BJ (cell line): ENCODE data around the gene MKRN2. TPM values are rescaled to one million over a fixed set of nuclear protein-coding genes. Genes with fewer than 3 reads are reported as not detected.

Source experiments
- CTCF ChIA-PET: fragments of 350-600 bp; formaldehyde crosslinking; extraction: SDS; loops from one replicate; lab custom pipeline; 2021; ENCODE audit warnings: antibody characterized with exemption, inconsistent platforms; lab: Yijun Ruan, JAX
- POLR2A ChIA-PET: fragments of 300-600 bp; sonication (Branson Sonifier 250); formaldehyde crosslinking; extraction: SDS; loops from one replicate; lab custom pipeline; 2021; ENCODE audit warnings: antibody characterized with exemption; lab: Charles Lee
- DNase-seq: peaks from one replicate; pipeline ENCODE4 v3.0.0-alpha.2; 2011; ENCODE audit warnings: low read depth
- H3K27me3 ChIP-seq: 2 replicates; pipeline ENCODE4 v1.6.0; 2011; ENCODE audit warnings: low read length; ENCODE audit not compliant: control insufficient read depth, insufficient read depth
- H3K36me3 ChIP-seq: 2 replicates; pipeline ENCODE4 v1.5.1; 2011; ENCODE audit warnings: low read length; ENCODE audit not compliant: control insufficient read depth, insufficient read depth
- H3K4me3 ChIP-seq: 2 replicates; pipeline ENCODE4 v1.5.1; 2011; ENCODE audit warnings: low read depth, mild to moderate bottlenecking, control low read depth, low read length
- polyA plus RNA-seq: library from polyadenylated mRNA; depleted of rRNA; stranded (reverse); fragments of >200 nt; gene quantifications from 2 replicates; pipeline ENCODE4 v1.2.3, GENCODE V29; 2011
- TF ChIP-seq, protein P1 (sequence below): IDR thresholded peaks from 2 replicates; pipeline ENCODE4 v1.5.1; 2011; ENCODE audit warnings: low read depth, mild to moderate bottlenecking, control low read depth, inconsistent platforms, low read length, moderate library complexity; ENCODE audit not compliant: insufficient read depth

The MKRN2 gene
- polyA plus RNA-seq, 1 experiment = 56.2 TPM

DNA sequence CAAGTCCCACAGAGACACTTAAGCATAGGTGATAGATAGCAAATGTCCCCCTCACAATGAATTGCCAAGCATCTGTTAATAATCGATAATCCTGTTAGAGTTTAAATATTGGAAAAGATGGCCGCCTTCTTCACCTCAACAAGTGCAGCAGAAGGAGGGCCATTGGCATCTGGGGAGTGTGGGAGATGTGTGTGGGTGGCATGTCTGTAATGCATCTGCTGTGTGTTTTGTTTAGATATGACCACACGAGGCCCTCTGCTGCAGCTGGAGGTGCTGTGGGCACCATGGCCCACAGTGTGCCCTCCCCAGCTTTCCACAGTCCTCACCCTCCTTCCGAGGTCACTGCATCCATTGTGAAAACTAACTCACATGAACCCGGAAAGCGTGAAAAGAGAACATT, 12.9 kb downstream of the MKRN2 start:
- Histone ChIP-seq H3K27me3 (no peaks in the 10 kb centered on the region), H3K36me3 (peaks cover 22% of the 10 kb centered on the region), H3K4me3 (no peak overlapping the region)
- POLR2A ChIA-PET = no interaction called here
- TF ChIP-seq, protein P1, sequence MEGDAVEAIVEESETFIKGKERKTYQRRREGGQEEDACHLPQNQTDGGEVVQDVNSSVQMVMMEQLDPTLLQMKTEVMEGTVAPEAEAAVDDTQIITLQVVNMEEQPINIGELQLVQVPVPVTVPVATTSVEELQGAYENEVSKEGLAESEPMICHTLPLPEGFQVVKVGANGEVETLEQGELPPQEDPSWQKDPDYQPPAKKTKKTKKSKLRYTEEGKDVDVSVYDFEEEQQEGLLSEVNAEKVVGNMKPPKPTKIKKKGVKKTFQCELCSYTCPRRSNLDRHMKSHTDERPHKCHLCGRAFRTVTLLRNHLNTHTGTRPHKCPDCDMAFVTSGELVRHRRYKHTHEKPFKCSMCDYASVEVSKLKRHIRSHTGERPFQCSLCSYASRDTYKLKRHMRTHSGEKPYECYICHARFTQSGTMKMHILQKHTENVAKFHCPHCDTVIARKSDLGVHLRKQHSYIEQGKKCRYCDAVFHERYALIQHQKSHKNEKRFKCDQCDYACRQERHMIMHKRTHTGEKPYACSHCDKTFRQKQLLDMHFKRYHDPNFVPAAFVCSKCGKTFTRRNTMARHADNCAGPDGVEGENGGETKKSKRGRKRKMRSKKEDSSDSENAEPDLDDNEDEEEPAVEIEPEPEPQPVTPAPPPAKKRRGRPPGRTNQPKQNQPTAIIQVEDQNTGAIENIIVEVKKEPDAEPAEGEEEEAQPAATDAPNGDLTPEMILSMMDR = no peak
- CTCF ChIA-PET = no interaction called here
- DNase-seq = no peak

- ChIA-PET POLR2A (no interaction called here), CTCF (no interaction called here)
- TF ChIP-seq, protein P1 = no peak
- Histone ChIP-seq H3K27me3 (no peaks in the 10 kb centered on the region), H3K36me3 (peaks cover 26% of the 10 kb centered on the region), H3K4me3 (no peak overlapping the region)
- DNase-seq = no peak
Observed at GRCh38 chr3:12571986-12572385, 15.1 kb downstream of the MKRN2 start.

DNA sequence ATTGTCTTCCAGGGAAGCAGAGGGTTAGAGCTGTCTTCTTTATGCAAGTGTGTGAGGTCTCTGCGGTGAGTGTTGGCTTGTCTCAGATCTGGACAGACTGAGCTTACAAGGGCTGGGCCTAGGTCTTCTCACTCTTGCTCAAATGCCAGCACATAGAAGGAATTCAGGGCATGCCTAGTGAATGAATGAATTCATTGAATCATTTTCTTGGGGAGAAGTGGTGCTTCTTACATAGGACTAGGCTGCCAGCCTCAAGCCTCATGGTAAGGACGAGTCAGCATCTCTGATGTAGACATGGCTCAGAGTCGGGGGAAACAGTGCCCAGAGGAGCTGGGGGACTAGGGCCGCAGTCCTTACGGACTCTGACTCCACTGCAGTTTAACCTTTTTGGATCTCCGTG, 17.2 kb downstream of the MKRN2 start:
- ChIA-PET POLR2A (no interaction called here), CTCF (interaction anchor here (1.3 kb wide), 1 partner anchor 12 kb away, joined by 6 read pairs; no protein-coding TSS in a partner anchor)
- Histone ChIP-seq H3K27me3 (no peaks in the 10 kb centered on the region), H3K36me3 (peaks cover 26% of the 10 kb centered on the region), H3K4me3 (no peak overlapping the region)
- TF ChIP-seq, protein P1 = no peak
- DNase-seq = no peak

GRCh38 chr3:12574661-12575060, 17.8 kb downstream of the MKRN2 start:
- TF ChIP-seq, protein P1 = no peak
- DNase-seq = no peak
- Histone ChIP-seq H3K27me3 (no peaks in the 10 kb centered on the region), H3K36me3 (peaks cover 26% of the 10 kb centered on the region), H3K4me3 (no peak overlapping the region)
- ChIA-PET CTCF (interaction anchor here (0.8 to 1.3 kb wide), 3 partner anchors 10 to 133 kb away, joined by 3 to 6 read pairs (median 3); no protein-coding TSS in a partner anchor), POLR2A (no interaction called here)

DNA sequence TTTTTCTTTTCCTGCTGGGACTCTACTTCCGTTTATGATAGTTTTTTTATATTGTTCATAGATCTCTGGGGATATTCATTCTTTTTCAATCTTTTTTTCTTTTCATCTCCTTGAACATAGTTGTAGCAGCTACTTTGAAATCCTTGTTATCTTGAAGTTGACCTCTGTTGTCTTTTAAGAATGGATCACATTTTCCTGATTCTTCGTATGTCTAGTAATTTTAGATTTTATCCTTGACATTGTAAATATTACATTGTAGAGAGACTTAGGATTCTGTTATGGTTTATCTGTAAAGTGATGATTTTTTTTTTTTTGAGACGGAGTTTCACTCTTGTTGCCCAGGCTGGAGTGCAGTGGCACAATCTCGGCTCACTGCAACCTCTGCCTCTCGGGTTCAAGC, 20.5 kb downstream of the MKRN2 start:
- ChIA-PET POLR2A (no interaction called here), CTCF (interaction anchor here (1.2 to 1.6 kb wide), 2 partner anchors 18 to 143 kb away, joined by 3 to 4 read pairs; no protein-coding TSS in a partner anchor)
- TF ChIP-seq, protein P1 = no peak
- no peaks in the 10 kb centered on the region for H3K27me3 ChIP-seq
- H3K36me3 ChIP-seq = peaks cover 29% of the 10 kb centered on the region
- H3K4me3 ChIP-seq = no peak overlapping the region
- DNase-seq = no peak
